SK-N-SH treated with all-trans-retinoic acid at 6 μM for 48 hours (cell line): Measurements from ENCODE around the gene ATP2B3.

ENCODE experiments used
- ATAC-seq: fragments of 200-7000 bp; cut with Tn5 transposase; 3 replicates; pipeline ENCODE4 v1.9.1; 2020; ENCODE audit warnings: mild to moderate bottlenecking, moderate library complexity
- ARNTL ChIP-seq: fragments of 450-650 bp; formaldehyde crosslinking; IDR thresholded peaks from 2 replicates; pipeline ENCODE4 v1.5.0; 2020; ENCODE audit warnings: low read depth, mild to moderate bottlenecking, moderate library complexity, borderline replicate concordance
- BACH2 ChIP-seq: fragments of 250-450 bp; sonication (Bioruptor Pico); IDR thresholded peaks from 2 replicates; pipeline ENCODE4 v1.9.0; 2021; ENCODE audit warnings: mild to moderate bottlenecking, borderline replicate concordance
- CSDC2 ChIP-seq: fragments of 250-450 bp; sonication (Bioruptor Pico); IDR thresholded peaks from 2 replicates; pipeline ENCODE4 v1.5.0; 2020; ENCODE audit warnings: mild to moderate bottlenecking, moderate library complexity
- ESRRG ChIP-seq: fragments of 250-450 bp; sonication (Bioruptor Pico); IDR thresholded peaks from 2 replicates; pipeline ENCODE4 v1.6.1; 2021; ENCODE audit warnings: mild to moderate bottlenecking
- GLIS3 ChIP-seq: fragments of 250-450 bp; sonication (Bioruptor Pico); IDR thresholded peaks from 2 replicates; pipeline ENCODE4 v1.5.0; 2020; ENCODE audit warnings: mild to moderate bottlenecking, moderate library complexity
- ISL1 ChIP-seq: fragments of 250-450 bp; sonication (Bioruptor Pico); IDR thresholded peaks from 2 replicates; pipeline ENCODE4 v2.1.2; 2022; ENCODE audit warnings: mild to moderate bottlenecking, moderate library complexity
- OSR1 ChIP-seq: fragments of 250-450 bp; sonication (Bioruptor Pico); IDR thresholded peaks from 2 replicates; pipeline ENCODE4 v1.8.0; 2022; ENCODE audit warnings: moderate library complexity, mild to moderate bottlenecking, inconsistent platforms
- RARB ChIP-seq: fragments of 250-450 bp; sonication (Bioruptor Pico); IDR thresholded peaks from 2 replicates; pipeline ENCODE4 v1.8.0; 2021; ENCODE audit warnings: mild to moderate bottlenecking, moderate library complexity
- SNAI2 ChIP-seq: fragments of 250-450 bp; sonication (Bioruptor Pico); IDR thresholded peaks from 2 replicates; pipeline ENCODE4 v1.5.0; 2020; ENCODE audit warnings: mild to moderate bottlenecking, moderate library complexity
- TCF4 ChIP-seq: fragments of 250-450 bp; sonication (Bioruptor Pico); IDR thresholded peaks from 2 replicates; pipeline ENCODE4 v1.8.0; 2021; ENCODE audit warnings: mild to moderate bottlenecking, moderate library complexity, borderline replicate concordance
- TOX ChIP-seq: fragments of 250-450 bp; sonication (Bioruptor Pico); IDR thresholded peaks from 2 replicates; pipeline ENCODE4 v1.8.0; 2021; ENCODE audit warnings: mild to moderate bottlenecking, moderate library complexity, borderline replicate concordance
- ZC3H10 ChIP-seq: fragments of 250-450 bp; sonication (Bioruptor Pico); IDR thresholded peaks from 2 replicates; pipeline ENCODE4 v1.5.1; 2021; ENCODE audit warnings: mild to moderate bottlenecking, moderate library complexity
- ZFP3 ChIP-seq: fragments of 250-450 bp; sonication (Bioruptor Pico); IDR thresholded peaks from 2 replicates; pipeline ENCODE4 v1.5.0; 2020; ENCODE audit warnings: mild to moderate bottlenecking, moderate library complexity
- ZFP30 ChIP-seq: fragments of 450-650 bp; formaldehyde crosslinking; IDR thresholded peaks from 2 replicates; pipeline ENCODE4 v1.5.0; 2022; ENCODE audit warnings: mild to moderate bottlenecking, moderate library complexity
- ZNF565 ChIP-seq: fragments of 450-650 bp; formaldehyde crosslinking; conservative IDR thresholded peaks from 2 replicates; pipeline ENCODE4 v1.5.0; 2020; ENCODE audit warnings: low read depth, mild to moderate bottlenecking, moderate library complexity
- ZNF70 ChIP-seq: fragments of 450-650 bp; formaldehyde crosslinking; IDR thresholded peaks from 2 replicates; pipeline ENCODE4 v1.5.0; 2020; ENCODE audit warnings: mild to moderate bottlenecking, moderate library complexity
- ZNF8 ChIP-seq: fragments of 450-650 bp; formaldehyde crosslinking; IDR thresholded peaks from 2 replicates; pipeline ENCODE4 v1.5.0; 2020; ENCODE audit warnings: mild to moderate bottlenecking, moderate library complexity
- TF ChIP-seq, protein P1 (sequence below): fragments of 250-450 bp; sonication (Bioruptor Pico); IDR thresholded peaks from 2 replicates; pipeline ENCODE4 v1.5.0; 2020; ENCODE audit warnings: mild to moderate bottlenecking, moderate library complexity
- TF ChIP-seq, protein P2 (sequence below): fragments of 250-450 bp; sonication (Bioruptor Pico); IDR thresholded peaks from 2 replicates; pipeline ENCODE4 v1.5.1; 2020; ENCODE audit warnings: low read depth, mild to moderate bottlenecking, moderate library complexity
- TF ChIP-seq, protein P3 (sequence below): fragments of 250-450 bp; sonication (Bioruptor Pico); IDR thresholded peaks from 2 replicates; pipeline ENCODE4 v1.8.0; 2021; ENCODE audit warnings: low read depth, mild to moderate bottlenecking, moderate library complexity, borderline replicate concordance

ATP2B3 gene

DNA sequence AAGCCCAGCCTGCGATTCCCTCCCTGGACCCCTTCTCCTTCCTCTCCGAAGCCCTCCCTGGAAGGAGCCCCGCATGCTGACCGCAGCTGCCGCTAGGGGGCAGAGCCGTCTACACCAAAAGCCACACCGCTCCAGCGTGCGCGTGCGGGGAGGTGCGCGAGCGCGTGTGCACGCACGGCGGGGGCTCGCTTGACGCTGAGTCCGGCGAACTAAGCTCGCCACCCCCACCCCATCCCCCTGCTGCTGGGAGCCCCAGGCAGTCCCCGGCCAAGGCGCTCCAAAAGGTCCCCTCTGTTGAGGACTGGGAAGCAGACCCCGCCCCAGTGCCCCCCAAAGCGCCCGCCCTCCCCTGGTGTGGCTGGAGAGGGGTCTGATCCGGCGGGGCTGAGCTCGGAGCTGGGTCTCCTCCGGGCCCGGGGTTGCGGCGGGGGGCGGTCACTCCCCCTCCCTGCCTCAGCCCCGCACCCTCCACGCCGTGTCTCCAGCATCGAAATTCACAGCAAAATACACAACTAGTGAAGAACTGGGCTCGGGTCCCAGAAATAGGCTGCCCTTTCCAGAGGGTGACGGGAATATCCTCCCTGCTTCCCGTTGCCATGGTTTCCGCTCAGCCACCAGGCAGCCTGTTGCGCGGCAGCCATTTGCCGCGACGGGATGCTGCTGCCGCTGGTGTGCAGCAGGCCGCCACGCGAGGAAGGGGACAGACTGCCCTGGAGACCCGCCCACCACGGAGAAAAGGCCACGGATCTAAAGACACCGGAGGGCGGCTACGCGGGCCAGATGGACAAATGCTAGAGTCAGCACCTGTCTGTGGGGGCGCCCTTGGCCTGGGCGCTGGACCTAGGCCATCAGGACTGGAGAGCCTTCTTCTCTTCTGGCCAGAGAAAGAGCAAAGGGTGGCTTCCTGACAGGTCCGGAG lies 92.7 kb downstream of the ATP2B3 start:
- TF ChIP-seq RARB = no peak
- no peak for TF ChIP-seq ESRRG (CRISPR knock-in tag)
- TF ChIP-seq OSR1 (CRISPR knock-in tag) = no peak
- TF ChIP-seq, protein P1, sequence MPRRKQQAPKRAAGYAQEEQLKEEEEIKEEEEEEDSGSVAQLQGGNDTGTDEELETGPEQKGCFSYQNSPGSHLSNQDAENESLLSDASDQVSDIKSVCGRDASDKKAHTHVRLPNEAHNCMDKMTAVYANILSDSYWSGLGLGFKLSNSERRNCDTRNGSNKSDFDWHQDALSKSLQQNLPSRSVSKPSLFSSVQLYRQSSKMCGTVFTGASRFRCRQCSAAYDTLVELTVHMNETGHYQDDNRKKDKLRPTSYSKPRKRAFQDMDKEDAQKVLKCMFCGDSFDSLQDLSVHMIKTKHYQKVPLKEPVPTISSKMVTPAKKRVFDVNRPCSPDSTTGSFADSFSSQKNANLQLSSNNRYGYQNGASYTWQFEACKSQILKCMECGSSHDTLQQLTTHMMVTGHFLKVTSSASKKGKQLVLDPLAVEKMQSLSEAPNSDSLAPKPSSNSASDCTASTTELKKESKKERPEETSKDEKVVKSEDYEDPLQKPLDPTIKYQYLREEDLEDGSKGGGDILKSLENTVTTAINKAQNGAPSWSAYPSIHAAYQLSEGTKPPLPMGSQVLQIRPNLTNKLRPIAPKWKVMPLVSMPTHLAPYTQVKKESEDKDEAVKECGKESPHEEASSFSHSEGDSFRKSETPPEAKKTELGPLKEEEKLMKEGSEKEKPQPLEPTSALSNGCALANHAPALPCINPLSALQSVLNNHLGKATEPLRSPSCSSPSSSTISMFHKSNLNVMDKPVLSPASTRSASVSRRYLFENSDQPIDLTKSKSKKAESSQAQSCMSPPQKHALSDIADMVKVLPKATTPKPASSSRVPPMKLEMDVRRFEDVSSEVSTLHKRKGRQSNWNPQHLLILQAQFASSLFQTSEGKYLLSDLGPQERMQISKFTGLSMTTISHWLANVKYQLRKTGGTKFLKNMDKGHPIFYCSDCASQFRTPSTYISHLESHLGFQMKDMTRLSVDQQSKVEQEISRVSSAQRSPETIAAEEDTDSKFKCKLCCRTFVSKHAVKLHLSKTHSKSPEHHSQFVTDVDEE (CRISPR knock-in tag) = no peak
- TF ChIP-seq ZFP3 (CRISPR knock-in tag) = no peak
- TF ChIP-seq ISL1 (CRISPR knock-in tag) = no peak
- no peak for TF ChIP-seq GLIS3 (CRISPR knock-in tag)
- no peak for TF ChIP-seq ARNTL (CRISPR knock-in tag)
- no peak for TF ChIP-seq TCF4
- no peak for TF ChIP-seq CSDC2
- TF ChIP-seq, protein P2, sequence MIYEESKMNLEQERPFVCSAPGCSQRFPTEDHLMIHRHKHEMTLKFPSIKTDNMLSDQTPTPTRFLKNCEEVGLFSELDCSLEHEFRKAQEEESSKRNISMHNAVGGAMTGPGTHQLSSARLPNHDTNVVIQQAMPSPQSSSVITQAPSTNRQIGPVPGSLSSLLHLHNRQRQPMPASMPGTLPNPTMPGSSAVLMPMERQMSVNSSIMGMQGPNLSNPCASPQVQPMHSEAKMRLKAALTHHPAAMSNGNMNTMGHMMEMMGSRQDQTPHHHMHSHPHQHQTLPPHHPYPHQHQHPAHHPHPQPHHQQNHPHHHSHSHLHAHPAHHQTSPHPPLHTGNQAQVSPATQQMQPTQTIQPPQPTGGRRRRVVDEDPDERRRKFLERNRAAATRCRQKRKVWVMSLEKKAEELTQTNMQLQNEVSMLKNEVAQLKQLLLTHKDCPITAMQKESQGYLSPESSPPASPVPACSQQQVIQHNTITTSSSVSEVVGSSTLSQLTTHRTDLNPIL (CRISPR knock-in tag) = no peak
- TF ChIP-seq ZNF8 = no peak
- ATAC-seq = peak; percentile 97

DNA sequence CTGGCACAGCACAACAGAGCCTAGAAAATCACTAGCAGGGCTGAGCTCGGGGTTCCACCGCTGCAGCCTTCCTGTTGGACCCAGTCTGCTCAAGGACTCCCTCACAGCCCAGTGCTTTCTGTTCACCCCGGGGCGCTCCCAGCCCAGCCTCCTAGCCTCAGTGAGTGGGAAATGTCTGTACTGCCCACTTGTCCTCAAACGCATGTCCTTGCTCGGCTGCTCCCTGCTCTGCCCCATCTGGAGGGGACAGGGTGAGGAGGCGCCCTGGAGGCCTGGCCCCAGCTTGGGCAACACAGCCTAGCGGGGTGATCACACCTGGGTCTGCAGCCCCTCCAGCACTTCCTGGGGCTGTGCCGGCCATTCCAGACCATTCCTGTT lies 93.4 kb downstream of the ATP2B3 start:
- ATAC-seq = 0 out of 3 replicates have a peak, but pooled peaks have one; percentile 4
- TF ChIP-seq BACH2 (CRISPR knock-in tag) (no peak), TCF4 (no peak), ARNTL (CRISPR knock-in tag) (no peak), ZNF8 (no peak), TOX (CRISPR knock-in tag) (no peak), GLIS3 (CRISPR knock-in tag) (no peak), ZC3H10 (CRISPR knock-in tag) (no peak), ZNF565 (CRISPR knock-in tag) (no peak), ISL1 (CRISPR knock-in tag) (no peak), RARB (no peak), OSR1 (CRISPR knock-in tag) (no peak), SNAI2 (CRISPR knock-in tag) (no peak), ZFP3 (CRISPR knock-in tag) (no peak), ZNF70 (CRISPR knock-in tag) (no peak), ZFP30 (CRISPR knock-in tag) (no peak), ESRRG (CRISPR knock-in tag) (no peak)
- TF ChIP-seq, protein P3, sequence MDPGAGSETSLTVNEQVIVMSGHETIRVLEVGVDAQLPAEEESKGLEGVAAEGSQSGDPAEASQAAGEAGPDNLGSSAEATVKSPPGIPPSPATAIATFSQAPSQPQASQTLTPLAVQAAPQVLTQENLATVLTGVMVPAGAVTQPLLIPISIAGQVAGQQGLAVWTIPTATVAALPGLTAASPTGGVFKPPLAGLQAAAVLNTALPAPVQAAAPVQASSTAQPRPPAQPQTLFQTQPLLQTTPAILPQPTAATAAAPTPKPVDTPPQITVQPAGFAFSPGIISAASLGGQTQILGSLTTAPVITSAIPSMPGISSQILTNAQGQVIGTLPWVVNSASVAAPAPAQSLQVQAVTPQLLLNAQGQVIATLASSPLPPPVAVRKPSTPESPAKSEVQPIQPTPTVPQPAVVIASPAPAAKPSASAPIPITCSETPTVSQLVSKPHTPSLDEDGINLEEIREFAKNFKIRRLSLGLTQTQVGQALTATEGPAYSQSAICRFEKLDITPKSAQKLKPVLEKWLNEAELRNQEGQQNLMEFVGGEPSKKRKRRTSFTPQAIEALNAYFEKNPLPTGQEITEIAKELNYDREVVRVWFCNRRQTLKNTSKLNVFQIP (CRISPR knock-in tag) = no peak
- TF ChIP-seq, protein P1 (CRISPR knock-in tag) = no peak
